HG03354 (cell line): ENCODE results near the gene ESRP2.
A peak's percentile ranks its signal among the peaks of the same experiment; 100 is the strongest.

Experiments
- ATAC-seq: cut with Tn5 transposase; IDR thresholded peaks from one replicate; pipeline ENCODE4 v1.9.1; 2021; ENCODE audit warnings: mild to moderate bottlenecking; ENCODE audit not compliant: unreplicated experiment, poor library complexity, severe bottlenecking

The ESRP2 gene

GRCh38 chr16:68264128-68265077 lies 28.5 kb upstream of the ESRP2 start, which contains the start of gene SLC7A6:
SLC7A6 (plus strand) TSS chr16:68264526; CDS start chr16:68274727, 10,201 bp downstream.
- ATAC-seq = peak; percentile 63

- peak; percentile 11 for ATAC-seq
These were observed 27.7 kb upstream of the ESRP2 start for GRCh38 chr16:68263559-68264127.

- no peak for ATAC-seq
These were observed 23.3 kb upstream of the ESRP2 start for GRCh38 chr16:68259007-68259825.

- ATAC-seq = peak; percentile 16
These were observed 22.2 kb upstream of the ESRP2 start for GRCh38 chr16:68257906-68258800.

GRCh38 chr16:68257251-68257905 lies 21.5 kb upstream of the ESRP2 start:
- ATAC-seq = peak; percentile 64

GRCh38 chr16:68255712-68256111 lies 19.8 kb upstream of the ESRP2 start:
- ATAC-seq = no peak

GRCh38 chr16:68253721-68254120 lies 17.8 kb upstream of the ESRP2 start:
- ATAC-seq = no peak

GRCh38 chr16:68252383-68252782 lies 16.5 kb upstream of the ESRP2 start:
- ATAC-seq = no peak

- ATAC-seq = no peak
These were observed 15.9 kb upstream of the ESRP2 start for GRCh38 chr16:68251832-68252231.

- no peak for ATAC-seq
These were observed 15.0 kb upstream of the ESRP2 start for GRCh38 chr16:68250951-68251350.

- no peak for ATAC-seq
These were observed 13.4 kb upstream of the ESRP2 start for GRCh38 chr16:68249371-68249770.

GRCh38 chr16:68247932-68248331 lies 12.0 kb upstream of the ESRP2 start:
- ATAC-seq = no peak

GRCh38 chr16:68247400-68247799 lies 11.5 kb upstream of the ESRP2 start:
- ATAC-seq = no peak

- no peak for ATAC-seq
These were observed 10.7 kb upstream of the ESRP2 start for GRCh38 chr16:68246666-68247065.

- no peak for ATAC-seq
These were observed 10.2 kb upstream of the ESRP2 start for GRCh38 chr16:68246121-68246520.

- peak; percentile 80 for ATAC-seq
These were observed 9.3 kb upstream of the ESRP2 start, which contains the start of gene PLA2G15 for GRCh38 chr16:68244903-68245853. PLA2G15 (plus strand) TSS chr16:68245373; CDS start chr16:68245427, 54 bp downstream.

- peak; percentile 1 for ATAC-seq
These were observed 8.6 kb upstream of the ESRP2 start for GRCh38 chr16:68244481-68244902.
